HG03139 (cell line): ENCODE measurements around the gene RHEB.

Experiments used
- ATAC-seq: cut with Tn5 transposase; IDR thresholded peaks from one replicate; pipeline ENCODE4 v1.9.1; 2021; ENCODE audit not compliant: unreplicated experiment

The RHEB gene

GRCh38 chr7:151451626-151452571 is 67.8 kb downstream of the RHEB start:
- no peak for ATAC-seq

- no peak for ATAC-seq
These were observed 68.5 kb downstream of the RHEB start for GRCh38 chr7:151451156-151451555.

- ATAC-seq, result no peak
These were observed 69.7 kb downstream of the RHEB start for GRCh38 chr7:151449990-151450389.

- no peak for ATAC-seq
These were observed 71.1 kb downstream of the RHEB start for GRCh38 chr7:151448261-151449252.

GRCh38 chr7:151447901-151448260 is 71.8 kb downstream of the RHEB start:
- ATAC-seq, result no peak

DNA sequence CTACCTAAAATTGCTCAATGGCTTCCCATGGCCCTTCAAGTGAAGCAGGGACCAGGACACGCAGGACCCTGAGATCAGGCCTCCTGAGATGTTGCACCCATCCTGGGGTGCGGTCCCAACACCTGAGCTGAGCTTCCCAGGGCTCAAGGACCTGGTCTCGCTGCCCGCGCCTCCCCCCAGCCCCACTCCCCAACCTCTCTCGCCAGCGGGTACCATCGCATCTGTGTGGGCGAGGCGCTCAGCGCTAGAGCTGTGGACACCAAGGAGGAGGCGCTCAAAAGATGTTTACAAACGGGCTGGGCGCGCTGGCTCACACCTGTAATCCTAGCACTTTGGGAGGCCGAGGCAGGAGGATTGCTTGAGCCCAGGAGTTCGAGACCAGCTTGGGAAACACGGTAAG is 72.4 kb downstream of the RHEB start:
- no peak for ATAC-seq

DNA sequence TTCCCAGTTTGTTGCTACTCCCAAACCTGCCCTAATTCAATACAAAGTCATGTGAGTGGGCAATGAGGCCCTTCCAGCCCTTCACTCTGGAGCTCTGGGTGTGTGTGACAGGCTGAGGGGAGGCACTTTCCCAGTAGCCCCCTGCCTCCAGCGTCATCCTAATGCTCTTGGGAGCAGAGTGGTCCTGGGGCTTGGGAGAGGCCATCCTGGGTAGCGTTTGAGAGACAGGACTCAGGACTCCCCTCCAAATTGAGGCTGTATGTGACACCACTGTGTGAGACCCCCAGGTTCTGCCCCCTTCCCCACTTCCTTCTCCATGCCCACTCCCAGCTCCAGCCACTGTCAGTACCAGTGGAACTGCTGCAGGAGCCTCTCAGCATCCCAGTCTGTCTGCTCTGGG is 73.3 kb downstream of the RHEB start:
- ATAC-seq, result no peak

GRCh38 chr7:151444632-151445031 is 75.1 kb downstream of the RHEB start:
- ATAC-seq, result no peak

DNA sequence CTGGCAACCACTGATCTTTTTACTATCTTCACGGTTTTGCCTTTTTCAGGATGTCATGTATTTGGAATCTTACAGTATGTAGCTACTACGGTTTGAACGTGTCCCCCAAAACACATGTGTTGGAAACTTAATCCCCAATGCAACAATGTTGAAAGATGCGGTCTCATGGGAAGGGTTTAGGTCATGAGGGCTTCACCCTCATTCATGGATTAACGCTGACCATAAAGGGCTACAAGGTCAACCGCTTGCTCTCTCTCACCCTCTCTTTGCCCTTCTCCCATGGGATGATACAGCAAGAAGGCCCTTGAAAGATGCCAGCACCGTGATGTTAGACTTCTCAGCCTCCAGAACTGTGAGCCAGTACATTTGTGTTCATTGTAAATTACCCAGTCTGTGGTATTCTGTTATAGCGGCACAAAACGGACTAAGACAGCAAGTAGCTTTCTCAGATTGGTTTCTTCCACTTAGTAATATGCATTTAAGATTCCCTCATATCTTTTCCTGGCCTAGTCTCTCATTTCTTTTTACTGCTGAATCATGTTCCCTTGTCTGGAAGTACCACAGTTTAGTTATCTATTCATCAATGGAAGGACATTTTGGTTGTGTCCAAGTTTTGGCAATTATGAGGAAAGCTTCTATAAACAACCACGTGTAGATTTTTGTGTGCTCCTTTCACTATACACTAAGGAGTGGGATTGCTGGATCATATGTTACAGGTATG is 76.8 kb downstream of the RHEB start:
- ATAC-seq, result no peak

GRCh38 chr7:151440799-151441445 is 78.8 kb downstream of the RHEB start:
- ATAC-seq, result no peak

GRCh38 chr7:151439855-151440798 is 79.6 kb downstream of the RHEB start, which contains the start of gene CRYGN:
Gene CRYGN, minus strand, starts transcription at chr7:151440141. Its CDS starts 224 bp downstream, at chr7:151439917.
- ATAC-seq, result no peak

DNA sequence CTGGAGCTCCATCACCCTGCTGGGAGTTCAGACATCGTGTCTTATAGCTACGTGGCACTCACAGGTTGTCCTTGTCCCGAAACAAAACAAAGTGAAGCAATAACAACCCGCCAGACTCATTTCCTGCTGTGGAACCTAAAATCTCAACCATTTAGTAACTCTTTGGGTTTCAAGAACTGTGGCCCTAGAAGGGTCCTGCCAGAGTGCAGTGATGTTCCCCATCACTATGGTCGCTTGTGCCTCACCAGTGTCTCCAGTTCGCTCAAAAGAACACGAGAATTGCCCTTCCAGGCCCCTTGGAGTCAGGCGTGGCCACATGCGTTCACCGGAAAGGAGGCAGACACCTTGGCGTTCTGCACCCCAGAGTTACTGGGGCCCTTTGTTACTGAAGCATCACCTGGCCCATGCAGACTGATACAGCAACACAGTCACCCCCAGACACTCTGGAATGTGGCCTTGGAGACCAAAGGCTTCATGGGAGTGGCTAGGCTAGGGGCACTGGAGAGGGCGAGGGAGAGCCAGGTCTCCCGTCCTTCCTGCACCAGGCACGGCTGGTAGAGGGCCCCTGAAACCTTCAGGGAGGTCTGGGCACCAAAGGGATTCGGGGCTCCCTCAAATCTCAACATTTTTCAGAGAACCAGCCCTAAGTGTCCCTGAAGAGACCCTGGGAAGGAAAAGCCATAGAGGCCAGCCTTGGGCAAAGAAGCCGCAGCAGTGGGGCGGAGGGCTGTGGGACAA is 80.7 kb downstream of the RHEB start:
- ATAC-seq, result no peak

- ATAC-seq, result no peak
These were observed 81.7 kb downstream of the RHEB start for GRCh38 chr7:151437866-151438516.

GRCh38 chr7:151437159-151437553 is 82.5 kb downstream of the RHEB start:
- ATAC-seq, result no peak

- no peak for ATAC-seq
These were observed 83.1 kb downstream of the RHEB start for GRCh38 chr7:151436446-151437158.

GRCh38 chr7:151435971-151436370 is 83.7 kb downstream of the RHEB start:
- no peak for ATAC-seq

GRCh38 chr7:151435103-151435916 is 84.4 kb downstream of the RHEB start:
- no peak for ATAC-seq
